ELR (cell line): ENCODE measurements around the gene HEY2.

Experiments
- DNase-seq: peaks from one replicate; pipeline ENCODE4 v3.0.0-alpha.2; 2015; ENCODE audit warnings: low read depth

The HEY2 gene

DNA sequence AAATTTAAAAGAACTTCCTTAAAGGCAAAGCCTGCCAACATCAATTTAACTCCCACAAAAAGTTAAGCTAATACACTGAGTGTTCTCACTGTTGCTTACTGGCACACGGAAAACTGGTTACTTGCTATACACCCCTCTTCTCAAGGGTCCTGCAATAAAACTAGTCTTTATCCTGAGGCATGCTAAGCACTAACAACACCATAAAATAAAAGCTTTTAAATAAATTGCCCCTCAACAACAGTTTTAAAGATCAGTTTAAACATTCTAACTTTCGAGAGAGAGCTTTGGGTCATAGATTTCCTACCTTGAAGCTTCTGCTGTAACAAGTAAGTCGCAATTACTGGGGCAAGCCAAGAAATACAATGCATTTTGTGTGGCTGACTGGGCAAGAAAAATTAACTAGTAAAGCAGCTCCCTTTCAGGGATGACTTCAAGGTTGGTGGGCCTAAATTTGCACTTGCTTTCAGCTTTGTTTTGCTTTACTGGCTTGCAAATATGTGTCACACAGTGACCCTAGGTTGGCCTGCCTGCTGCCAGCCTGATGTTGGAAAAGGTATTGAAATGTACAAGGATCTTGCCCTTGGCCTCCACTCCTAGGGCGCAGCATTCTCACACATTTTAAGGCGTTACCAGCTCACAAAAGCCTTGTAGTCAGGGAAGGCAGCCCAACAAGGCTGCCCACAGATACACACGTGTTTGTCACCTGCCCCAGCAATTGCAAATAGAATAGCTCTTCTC lies 4.0 kb upstream of the HEY2 start:
- no peak for DNase-seq

DNA sequence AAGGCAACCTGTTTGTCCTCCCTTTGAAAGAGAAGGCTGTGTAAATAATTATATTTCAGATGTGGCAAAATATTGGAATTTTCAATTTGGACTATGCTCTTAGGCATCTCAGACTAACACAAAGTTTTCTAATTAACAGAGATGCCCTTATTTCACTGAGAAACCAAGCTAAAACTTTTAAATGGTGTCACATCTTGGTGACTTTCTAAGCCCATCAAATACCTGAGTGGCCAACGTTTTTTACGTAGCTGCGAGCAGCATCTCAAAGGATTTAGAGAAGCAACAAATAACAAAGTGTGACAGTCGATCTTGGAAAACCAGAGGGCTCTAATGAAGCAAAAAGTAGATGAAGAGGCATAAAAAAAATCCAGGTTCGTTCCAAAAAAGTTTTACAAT lies 3.4 kb upstream of the HEY2 start:
- no peak for DNase-seq

DNA sequence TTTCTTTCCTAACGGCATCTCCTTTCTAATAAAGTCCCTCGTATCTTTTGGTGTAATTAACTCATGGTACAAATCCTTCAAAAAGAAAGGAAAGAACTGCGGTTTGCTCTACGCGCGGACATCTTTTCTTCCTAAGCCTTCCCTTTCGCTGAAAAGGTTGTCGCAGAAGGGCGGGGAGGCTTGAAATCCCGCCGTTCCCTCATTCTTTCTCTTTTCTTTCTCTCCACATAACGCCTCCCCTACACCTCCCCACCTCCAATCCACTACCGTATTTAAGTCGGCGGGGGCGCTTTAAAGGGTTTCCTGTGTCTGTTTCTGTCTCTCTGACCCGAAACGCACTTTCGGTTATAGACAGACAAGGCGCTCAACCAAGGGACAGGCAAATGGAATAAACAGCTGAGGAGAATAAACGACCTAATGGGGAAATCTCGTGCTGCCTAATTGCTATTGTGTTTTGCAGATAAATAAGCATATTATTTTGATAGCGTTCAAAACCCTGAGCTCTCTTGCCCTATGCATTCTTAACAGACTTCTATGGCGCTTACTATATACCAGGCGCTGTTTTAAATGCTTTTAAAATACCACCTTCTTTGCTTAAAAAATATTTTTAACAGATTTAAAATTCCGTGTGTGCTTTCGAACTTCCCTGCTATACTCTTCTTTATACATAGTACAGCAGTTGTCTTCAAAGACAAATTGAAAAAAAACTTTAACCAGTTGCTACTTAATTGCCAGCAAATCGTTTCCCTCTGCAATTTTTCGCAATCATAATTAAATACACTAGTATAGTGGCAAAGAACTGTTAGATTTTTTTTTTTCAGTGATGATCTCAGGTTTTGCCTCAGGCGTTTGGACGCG lies 2.5 kb upstream of the HEY2 start:
- peak; percentile 55 for DNase-seq

DNA sequence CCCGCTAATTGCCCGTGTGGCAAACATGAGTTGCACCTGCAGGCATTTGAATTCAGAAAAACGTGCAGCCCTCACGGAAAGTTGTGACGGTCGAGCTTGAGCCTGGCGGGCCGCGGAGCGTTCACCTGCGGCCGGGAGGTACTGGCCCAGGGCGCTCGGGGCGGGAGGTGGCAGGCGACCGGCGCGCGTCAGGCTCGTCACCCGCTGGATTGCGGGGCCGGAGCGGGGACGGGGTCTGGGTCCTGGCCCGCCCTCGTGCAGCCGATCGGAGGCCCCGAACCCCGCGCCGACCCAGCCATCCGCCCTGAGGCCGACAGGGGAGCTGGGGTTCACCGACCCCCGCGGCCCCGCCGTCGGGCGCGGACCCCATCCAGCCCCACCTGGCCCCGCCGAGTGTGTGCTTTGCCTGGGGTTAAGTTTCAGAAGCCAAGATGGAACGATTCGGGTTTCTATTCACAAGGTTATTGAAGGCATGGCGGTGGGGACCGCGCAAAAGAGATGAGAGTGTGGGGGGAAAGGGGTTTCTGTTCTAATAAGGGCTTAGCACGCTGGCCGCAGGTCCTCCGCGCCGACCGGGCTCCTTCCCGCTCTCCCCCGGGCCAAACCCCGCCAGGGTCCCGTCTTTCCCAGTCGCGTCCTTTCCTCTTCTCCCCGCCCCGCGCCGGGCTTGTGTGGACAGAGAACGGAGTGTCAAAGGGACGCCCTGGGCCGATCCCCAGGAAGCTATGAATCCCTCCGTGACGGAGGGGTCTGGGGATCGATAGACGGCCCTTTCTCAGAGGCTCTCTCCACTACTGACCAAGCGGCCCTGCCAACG lies 1.6 kb upstream of the HEY2 start:
- peak; percentile 23 for DNase-seq

DNA sequence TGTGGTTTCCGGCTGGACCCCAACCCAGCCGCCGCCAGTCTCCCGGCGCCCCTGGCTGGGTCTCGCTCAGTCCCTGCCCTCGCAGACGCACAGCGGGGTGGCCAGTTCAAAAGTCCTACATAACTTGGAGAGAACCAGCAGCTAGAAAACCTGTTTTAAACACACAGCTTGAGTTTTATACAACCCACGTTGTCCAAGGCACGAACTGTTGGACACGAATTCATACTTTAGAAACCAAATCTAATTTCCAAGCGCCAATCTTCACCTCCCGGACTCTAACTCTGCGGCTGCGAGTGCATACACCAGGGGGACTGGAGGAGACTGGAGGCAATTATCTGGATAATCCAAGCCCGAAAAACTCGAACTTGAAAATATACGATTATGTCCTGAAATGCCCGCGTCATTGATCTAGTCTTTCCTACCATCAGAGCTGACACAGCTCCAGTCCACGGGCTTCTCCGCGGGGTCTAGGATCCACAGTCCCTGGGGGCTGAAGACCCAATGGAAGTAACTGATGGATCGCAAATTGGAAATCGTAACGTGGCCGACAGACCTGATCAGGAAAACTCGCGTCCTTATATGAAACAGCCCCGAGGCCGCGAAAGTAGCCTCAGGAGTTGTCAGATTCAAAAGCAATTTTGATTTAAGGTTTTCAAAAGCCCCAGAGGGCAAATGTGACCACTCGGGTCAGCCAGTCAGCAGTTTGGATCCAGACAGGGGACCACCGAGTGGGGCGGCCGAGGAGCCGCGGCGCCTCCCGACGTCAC lies 843 bp upstream of the HEY2 start:
- DNase-seq, result peak; percentile 23

DNA sequence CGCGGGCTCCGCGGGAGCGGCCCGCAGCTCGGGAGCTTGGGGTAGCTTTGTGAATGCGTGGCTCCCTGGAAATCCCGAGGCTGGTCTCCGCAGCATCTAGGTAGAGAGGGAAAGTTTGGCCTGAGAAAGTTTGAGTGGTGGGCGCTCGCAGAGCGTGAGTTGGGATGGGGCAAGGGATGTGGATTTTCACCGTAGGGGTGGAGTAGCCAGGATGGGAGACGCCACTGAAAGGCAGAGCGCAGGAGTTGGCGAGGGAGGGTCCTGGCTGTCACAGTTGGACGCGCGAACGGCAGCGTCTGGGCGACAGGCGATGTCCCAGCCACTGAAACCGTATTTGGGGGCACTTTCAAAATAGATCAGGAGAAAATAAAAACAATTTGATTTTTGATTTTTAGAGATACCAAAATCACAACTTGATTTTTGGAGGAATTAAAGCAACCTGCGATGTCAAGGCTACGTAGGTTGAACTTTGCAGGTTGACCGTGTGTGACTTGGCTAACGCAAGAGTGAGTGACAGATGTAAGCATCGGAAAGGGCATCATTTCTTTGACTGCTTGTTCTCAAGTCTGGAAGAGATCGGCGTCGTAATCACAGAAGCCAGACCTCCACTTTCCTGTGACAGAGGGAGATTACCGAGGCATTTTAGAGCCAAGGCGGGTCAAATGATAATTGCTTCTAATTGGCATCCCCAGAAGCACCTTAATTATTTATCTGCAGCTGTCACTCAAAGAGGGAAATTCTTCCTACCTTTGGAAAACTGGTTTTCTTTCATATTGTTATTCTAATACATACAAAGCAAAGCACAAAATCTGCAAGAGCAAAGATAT lies 646 bp downstream of the HEY2 start:
- no peak for DNase-seq

DNA sequence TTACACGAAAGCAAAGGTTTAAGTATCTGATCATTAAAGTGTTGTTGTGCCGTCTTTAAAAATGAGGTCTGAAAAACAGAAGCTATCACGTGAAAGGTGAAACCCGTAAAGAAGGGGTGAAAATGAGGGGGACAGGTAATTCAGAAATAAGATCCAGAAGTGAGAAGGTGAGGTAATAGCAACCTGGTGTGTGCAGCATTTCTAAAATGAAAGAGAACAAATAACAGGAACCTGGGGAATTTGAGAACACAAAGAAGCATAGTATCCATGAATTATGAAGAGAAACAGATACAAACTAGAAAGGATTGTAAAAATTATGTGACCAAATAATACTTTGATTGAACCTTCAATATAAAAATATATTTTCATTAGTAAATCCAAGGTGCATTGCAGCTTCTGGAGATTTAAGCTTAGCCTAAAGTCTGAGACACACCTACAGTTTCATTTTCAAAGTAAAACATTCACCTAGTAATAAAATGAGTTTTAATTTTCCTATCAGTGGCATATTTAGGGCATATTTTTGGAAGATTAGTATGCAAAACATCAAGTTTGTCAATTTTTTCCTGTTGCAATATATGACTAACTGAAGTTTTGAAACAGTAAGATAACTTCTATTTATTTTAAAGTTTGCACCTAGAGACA lies 1.4 kb downstream of the HEY2 start:
- no peak for DNase-seq

DNA sequence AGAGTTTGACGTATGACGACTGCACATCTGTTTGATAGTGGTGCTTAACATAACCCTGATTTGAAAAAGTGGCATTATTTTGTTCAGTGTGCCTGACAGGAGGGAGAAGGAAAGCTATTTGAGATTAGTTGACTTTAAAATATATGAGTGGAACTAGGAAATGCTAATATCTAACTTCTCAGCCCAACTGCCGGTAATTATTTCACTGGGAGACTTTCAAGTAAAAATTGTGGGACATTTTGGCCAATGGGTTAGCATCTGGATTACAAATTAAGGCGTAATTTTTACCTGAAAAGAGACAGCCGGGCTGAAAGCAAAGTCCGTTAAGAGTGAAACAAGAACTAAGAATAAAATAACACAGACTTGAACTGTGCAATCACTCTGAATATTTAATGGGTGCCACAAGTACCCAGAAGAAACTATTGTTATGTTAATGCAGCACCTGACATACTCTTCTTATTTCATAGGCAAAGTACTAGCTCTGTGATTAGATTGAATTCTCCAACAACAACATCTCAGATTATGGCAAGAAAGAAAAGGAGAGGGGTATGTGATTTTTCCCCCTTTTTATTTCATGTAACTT lies 2.0 kb downstream of the HEY2 start:
- DNase-seq, result no peak

DNA sequence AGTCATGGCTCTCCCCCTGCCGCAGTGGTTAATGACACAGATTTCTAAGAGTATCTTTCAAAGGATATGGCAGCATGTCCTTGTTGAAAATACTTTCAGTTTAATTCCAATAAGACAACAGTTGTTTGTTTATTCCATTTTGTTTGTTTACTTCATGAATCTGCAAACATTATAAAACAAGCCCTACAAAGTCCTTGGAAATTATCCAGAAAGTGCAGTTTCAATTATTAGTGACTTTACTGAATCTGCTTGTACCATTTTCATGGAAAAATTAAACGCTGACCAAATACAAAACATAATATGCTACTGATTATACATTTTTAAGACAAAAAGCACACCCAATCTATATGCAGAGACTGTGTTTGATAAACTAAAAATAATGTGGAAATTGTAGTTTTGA lies 3.3 kb downstream of the HEY2 start:
- DNase-seq, result no peak

DNA sequence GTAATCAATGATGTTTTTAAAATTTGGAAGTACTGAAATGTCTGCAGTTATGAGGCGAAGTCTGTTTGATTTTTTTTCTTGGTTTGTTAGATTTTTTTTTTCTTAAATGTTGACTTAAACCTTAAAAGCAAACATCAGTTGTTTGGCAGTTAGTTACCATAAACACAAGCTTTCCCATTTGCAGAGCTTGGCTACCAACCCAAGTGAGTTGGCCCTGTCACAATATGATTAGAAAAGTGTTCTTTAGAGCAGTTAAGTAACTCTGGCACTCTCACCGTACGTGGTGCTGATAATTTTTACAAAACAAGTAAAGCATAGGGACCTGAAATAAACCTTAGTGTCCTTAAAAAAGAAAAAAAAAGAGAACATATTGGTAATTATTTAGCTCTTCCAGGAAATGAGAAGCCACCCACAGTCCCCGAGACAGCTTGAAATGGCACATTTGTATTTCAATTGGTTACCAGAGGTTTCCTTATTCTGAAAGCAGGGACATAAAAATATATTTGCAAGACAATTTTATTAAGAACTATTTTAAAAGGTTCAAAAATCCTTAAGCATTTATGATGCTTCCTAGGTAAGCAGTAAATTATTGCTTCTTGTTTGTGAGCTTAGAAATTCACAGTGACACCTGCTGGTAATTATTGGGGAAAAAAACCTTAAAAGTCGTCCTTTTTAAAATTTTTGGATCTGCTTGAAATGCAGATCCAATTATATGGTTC lies 3.9 kb downstream of the HEY2 start:
- peak; percentile 43 for DNase-seq

DNA sequence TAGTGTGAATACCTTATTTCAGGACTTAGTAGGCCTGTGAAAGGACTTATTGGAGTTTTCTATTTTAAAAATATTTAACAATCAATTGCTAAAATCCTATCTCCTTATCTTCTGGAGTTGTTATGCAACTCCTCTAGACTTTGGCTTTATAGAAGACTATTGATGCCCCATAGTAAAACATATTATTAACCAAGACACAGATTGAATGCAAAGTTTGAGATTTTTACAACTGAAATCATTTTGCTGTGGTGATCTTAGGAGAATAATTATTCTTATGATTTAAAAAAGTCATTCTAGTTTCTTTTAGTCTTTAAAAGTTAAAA lies 4.5 kb downstream of the HEY2 start:
- no peak for DNase-seq

DNA sequence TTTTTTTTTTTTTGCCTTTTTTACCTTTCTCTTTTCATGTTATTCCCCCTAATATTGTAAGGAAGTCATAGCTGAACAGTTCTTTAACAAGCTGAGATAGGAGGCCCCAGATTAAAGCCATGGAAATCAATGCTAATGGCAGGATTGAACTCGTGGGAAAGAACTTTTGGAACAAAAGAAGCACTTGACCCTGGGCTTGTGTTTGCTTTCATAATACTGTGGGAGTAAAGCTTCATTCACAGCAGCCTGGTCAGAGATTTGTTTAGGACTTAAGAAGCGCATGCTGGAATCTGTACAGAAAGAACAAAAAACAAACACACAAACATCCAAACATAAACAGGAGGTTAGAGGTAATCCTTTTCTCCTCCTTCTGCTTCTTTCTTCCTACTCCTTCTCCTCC lies 5.1 kb downstream of the HEY2 start:
- no peak for DNase-seq

DNA sequence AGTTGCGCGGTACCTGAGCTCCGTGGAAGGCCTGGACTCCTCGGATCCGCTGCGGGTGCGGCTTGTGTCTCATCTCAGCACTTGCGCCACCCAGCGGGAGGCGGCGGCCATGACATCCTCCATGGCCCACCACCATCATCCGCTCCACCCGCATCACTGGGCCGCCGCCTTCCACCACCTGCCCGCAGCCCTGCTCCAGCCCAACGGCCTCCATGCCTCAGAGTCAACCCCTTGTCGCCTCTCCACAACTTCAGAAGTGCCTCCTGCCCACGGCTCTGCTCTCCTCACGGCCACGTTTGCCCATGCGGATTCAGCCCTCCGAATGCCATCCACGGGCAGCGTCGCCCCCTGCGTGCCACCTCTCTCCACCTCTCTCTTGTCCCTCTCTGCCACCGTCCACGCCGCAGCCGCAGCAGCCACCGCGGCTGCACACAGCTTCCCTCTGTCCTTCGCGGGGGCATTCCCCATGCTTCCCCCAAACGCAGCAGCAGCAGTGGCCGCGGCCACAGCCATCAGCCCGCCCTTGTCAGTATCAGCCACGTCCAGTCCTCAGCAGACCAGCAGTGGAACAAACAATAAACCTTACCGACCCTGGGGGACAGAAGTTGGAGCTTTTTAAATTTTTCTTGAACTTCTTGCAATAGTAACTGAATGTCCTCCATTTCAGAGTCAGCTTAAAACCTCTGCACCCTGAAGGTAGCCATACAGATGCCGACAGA lies 9.9 kb downstream of the HEY2 start:
- DNase-seq, result no peak

DNA sequence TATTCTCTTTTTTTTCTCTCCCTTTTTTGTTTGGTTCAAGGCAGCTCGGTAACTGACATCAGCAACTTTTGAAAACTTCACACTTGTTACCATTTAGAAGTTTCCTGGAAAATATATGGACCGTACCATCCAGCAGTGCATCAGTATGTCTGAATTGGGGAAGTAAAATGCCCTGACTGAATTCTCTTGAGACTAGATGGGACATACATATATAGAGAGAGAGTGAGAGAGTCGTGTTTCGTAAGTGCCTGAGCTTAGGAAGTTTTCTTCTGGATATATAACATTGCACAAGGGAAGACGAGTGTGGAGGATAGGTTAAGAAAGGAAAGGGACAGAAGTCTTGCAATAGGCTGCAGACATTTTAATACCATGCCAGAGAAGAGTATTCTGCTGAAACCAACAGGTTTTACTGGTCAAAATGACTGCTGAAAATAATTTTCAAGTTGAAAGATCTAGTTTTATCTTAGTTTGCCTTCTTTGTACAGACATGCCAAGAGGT lies 10.6 kb downstream of the HEY2 start:
- no peak for DNase-seq

DNA sequence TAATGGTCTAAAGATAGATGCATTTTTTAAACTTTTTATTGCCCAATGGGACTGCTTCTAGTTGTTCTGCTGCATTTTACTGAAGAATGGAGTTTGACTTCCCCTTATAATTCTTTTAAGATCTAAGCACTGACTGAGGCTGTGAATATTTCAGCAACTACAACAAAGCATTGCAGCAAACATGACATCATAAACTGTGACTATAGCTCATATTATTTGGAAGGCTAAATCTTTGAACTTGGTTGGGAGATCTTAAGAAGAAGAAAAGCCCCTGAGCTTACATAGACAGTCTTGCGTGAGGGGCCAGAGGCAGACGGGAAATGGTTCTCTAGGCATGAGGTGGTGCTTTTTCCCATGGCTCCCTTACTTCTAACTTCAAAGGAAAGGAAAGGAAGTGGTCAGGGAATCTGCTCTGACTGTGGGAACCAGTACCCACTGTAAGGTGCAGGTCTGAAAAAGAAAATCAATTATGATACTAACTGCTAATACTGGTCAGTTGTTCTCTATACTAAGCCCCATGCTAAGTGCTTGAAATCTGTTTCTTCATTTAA lies 14.8 kb downstream of the HEY2 start:
- no peak for DNase-seq

DNA sequence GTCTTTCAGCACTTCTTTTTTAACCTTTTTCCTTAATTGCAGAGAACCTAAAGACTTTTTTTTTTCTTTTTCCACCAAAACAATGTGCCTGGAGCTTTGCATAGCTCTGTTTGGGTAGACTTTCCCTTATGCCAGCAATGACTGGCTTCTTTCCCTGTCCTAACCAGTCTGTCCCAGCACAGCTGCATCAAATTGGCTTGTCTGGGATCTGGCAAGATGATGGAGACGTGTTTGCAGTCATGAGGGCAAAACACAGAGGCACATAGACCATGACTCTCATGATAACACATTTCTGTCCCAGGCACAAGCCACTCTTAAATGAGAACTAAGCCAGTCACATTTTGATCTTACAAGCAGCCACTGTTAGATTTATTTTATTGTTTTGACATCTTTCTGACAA lies 16.5 kb downstream of the HEY2 start:
- DNase-seq, result no peak

DNA sequence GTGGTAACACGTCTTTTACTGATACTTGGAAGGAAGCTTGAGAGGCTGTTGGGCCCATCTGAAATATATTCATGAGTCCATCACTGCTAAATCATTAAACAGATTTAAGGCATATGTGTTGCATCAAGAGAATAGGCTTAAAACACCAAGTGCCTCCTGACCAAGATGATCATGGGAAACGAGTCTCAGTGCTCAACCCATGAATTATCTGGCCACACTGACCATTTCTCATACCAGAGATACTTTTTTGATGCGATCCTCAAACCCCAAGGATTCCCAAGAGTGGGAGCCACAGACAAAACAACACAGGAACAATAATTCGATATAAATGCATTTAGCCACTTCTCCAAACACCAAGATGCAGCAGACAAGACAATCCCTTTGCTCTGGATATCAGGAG lies 17.2 kb downstream of the HEY2 start:
- no peak for DNase-seq

DNA sequence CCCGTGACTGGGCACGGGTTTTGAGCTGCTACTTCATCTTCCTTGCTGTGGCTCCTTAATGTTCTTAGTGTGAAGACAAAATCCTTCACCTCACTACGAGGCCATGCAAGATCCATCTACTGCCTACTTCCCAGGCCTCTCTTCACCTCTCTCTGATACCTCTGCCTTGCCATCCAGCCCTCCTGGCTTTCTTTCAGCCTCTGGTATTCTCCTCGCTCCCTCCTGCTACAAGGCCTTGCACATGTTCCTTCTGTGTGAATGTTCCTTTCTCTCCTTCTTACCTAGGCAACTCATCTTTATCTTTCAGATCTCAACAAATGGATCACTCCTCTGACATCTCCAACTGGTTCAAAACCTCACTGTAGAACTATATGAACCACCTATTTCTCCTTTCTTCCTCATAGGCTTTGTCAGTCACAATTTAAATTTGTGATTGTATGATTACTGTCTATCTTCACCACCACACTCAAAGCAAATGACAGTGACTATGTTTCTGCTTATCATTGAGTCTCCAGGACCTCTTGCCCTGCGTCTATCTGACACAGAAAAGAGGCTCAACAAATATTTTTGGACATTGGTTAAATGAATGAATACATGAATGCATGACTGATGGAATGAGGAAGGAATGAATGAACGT lies 19.8 kb downstream of the HEY2 start:
- no peak for DNase-seq
